HG03103 (cell line): ENCODE measurements around the gene SALL1.

Experiments used
- ATAC-seq: cut with Tn5 transposase; IDR thresholded peaks from one replicate; pipeline ENCODE4 v1.9.1; 2021; ENCODE audit warnings: low read depth; ENCODE audit not compliant: unreplicated experiment

SALL1 gene

GRCh38 chr16:51114382-51114781, 36.7 kb downstream of the SALL1 start:
- ATAC-seq: no peak

GRCh38 chr16:51113236-51114125, 37.6 kb downstream of the SALL1 start:
- ATAC-seq: no peak

- no peak for ATAC-seq
Measured at GRCh38 chr16:51112323-51112722, 38.7 kb downstream of the SALL1 start.

- no peak for ATAC-seq
Measured at GRCh38 chr16:51111759-51112158, 39.3 kb downstream of the SALL1 start.

- no peak for ATAC-seq
Measured at GRCh38 chr16:51110700-51111157, 40.3 kb downstream of the SALL1 start.

GRCh38 chr16:51109173-51109572, 41.9 kb downstream of the SALL1 start:
- no peak for ATAC-seq

- no peak for ATAC-seq
Measured at GRCh38 chr16:51107742-51108141, 43.3 kb downstream of the SALL1 start.

- no peak for ATAC-seq
Measured at GRCh38 chr16:51106535-51106934, 44.5 kb downstream of the SALL1 start.

GRCh38 chr16:51103590-51103989, 47.5 kb downstream of the SALL1 start:
- ATAC-seq: no peak

- ATAC-seq: no peak
Measured at GRCh38 chr16:51097729-51098128, 53.3 kb downstream of the SALL1 start.

- no peak for ATAC-seq
Measured at GRCh38 chr16:51095890-51096626, 55.0 kb downstream of the SALL1 start.

GRCh38 chr16:51095084-51095881, 55.8 kb downstream of the SALL1 start:
- no peak for ATAC-seq

- ATAC-seq: no peak
Measured at GRCh38 chr16:51093726-51094280, 57.3 kb downstream of the SALL1 start.
